Glomerular visceral epithelial cell (primary cell): ENCODE results near the gene SLC38A5.
"Not testable (repeated sequence)": the region's sequence is repeated elsewhere in the genome, so short reads cannot be mapped to it uniquely, and the experiment has no call there.

Source experiments
- DNase-seq: peaks from one replicate; pipeline ENCODE4 v3.0.0-alpha.2; 2016; ENCODE audit errors: extremely low spot score

SLC38A5 gene

GRCh38 chrX:48468693-48469691 lies 1.1 kb downstream of the SLC38A5 start:
- DNase-seq: no peak

- no peak for DNase-seq
Measured at GRCh38 chrX:48468247-48468671, 1.8 kb downstream of the SLC38A5 start.

GRCh38 chrX:48467281-48467761 lies 2.7 kb downstream of the SLC38A5 start:
- DNase-seq: no peak

GRCh38 chrX:48466696-48467095 lies 3.4 kb downstream of the SLC38A5 start:
- no peak for DNase-seq

GRCh38 chrX:48465336-48465933 lies 4.6 kb downstream of the SLC38A5 start:
- peak; percentile 80 for DNase-seq

- DNase-seq: no peak
Measured at GRCh38 chrX:48461830-48462229, 8.2 kb downstream of the SLC38A5 start.

- no peak for DNase-seq
Measured at GRCh38 chrX:48460606-48461005, 9.5 kb downstream of the SLC38A5 start.

GRCh38 chrX:48460031-48460430 lies 10.0 kb downstream of the SLC38A5 start:
- DNase-seq: no peak

GRCh38 chrX:48459483-48459882 lies 10.6 kb downstream of the SLC38A5 start:
- DNase-seq: no peak

- DNase-seq: no peak
Measured at GRCh38 chrX:48458711-48459110, 11.3 kb downstream of the SLC38A5 start.

- DNase-seq: no peak
Measured at GRCh38 chrX:48456628-48457331, 13.3 kb downstream of the SLC38A5 start.

- DNase-seq: no peak
Measured at GRCh38 chrX:48451708-48452107, 18.4 kb downstream of the SLC38A5 start.

GRCh38 chrX:48450076-48450475 lies 20.0 kb downstream of the SLC38A5 start:
- DNase-seq: no peak

- DNase-seq: not testable (repeated sequence)
Measured at GRCh38 chrX:48447201-48447600, 22.9 kb downstream of the SLC38A5 start.

- not testable (repeated sequence) for DNase-seq
Measured at GRCh38 chrX:48433713-48434112, 36.3 kb downstream of the SLC38A5 start.

GRCh38 chrX:48430166-48430565 lies 39.9 kb downstream of the SLC38A5 start:
- DNase-seq: peak; percentile 53

GRCh38 chrX:48429606-48430005 lies 40.5 kb downstream of the SLC38A5 start:
- not testable (repeated sequence) for DNase-seq

GRCh38 chrX:48427027-48427716 lies 42.9 kb downstream of the SLC38A5 start:
- DNase-seq: not testable (repeated sequence)

GRCh38 chrX:48411860-48412259 lies 58.2 kb downstream of the SLC38A5 start, which contains the start of gene SSX4B:
Gene SSX4B, minus strand, starts transcription at chrX:48411960. Its CDS starts 588 bp downstream, at chrX:48411372.
- not testable (repeated sequence) for DNase-seq
